ENCODE data around the gene NSD2. TPM values are rescaled to one million over a fixed set of nuclear protein-coding genes. Genes with fewer than 3 reads are reported as not detected.
"Not testable (repeated sequence)": the region's sequence is repeated elsewhere in the genome, so short reads cannot be mapped to it uniquely, and the experiment has no call there.

The NSD2 gene
- total RNA-seq, 1 experiment from 2014 or later = 77.4 TPM

DNA sequence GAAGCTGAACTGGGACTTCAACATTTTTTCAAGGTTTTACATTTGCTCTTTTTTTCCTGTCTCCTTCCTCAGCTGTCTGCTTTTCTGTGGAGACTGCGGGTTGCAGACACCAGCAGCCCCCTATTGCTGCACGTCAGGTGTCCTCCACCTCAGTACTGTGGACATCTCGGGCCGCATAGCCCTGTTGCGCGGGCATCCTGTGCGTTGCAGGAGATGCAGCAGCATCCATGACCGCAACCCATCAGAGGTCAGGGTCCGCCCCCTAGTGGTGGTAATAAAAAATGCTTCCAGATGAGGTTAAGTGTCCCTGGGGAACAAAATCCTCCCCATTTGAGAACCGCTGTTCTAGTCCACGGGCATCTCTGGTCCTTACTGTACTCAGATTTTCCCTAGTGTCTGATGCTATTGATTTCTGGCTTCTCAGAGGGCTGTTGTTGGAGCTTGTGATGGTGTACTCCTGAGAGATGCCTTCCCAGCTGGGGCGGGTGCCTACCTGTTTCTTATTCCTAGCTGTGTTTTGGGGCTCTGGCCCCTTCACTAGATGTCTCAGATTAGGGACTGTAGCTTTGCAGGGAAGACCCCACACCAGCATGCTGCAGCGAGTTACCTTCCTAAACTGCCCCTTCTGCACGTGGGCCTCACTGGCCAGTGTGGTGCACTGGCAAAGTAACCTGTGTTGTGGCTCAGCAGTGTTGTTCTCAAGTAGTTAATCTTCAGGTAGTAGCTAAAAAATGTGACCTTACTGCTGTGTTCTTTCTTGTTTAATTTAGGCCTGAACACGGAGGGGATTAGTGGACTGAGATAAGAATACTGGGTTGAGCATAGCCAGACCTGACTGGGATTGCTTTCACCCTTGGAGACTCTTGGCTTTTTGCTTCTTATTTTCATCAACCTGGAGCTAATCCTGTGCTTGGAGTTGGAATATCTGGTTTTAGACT lies 28.2 kb downstream of the NSD2 start:
- peak; percentile 81 for DNase-seq (ENCODE audit: low read depth)

DNA sequence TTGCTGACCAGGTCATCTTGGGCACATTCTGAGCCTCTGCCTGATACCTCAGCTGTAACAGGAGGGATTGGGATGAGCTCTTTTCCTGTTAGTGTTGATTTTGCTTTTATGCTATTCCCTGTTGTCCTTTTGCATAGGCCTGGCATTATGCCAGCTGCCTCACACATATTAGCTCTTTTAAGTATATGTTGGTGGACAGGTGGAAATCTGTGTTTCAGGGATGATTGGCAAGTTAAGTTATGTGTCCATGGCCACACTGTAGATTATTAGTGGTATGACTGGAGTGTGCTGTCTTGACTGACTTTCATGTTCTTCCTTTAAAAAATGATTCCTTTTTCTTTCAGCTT lies 28.9 kb downstream of the NSD2 start:
- DNase-seq (ENCODE audit: low read depth) = no peak

DNA sequence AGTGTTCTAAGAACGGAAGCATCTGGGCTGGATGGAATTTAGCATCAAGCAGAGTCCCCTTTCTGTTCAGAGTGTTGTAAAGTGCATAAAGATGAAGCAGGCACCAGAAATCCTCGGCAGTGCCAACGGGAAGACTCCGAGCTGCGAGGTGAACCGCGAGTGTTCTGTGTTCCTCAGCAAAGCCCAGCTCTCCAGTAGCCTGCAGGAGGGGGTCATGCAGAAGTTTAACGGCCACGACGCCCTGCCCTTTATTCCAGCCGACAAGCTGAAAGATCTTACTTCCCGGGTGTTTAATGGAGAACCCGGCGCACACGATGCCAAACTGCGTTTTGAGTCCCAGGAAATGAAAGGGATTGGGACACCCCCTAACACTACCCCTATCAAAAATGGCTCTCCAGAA lies 29.4 kb downstream of the NSD2 start:
- no peak for DNase-seq (ENCODE audit: low read depth)

DNA sequence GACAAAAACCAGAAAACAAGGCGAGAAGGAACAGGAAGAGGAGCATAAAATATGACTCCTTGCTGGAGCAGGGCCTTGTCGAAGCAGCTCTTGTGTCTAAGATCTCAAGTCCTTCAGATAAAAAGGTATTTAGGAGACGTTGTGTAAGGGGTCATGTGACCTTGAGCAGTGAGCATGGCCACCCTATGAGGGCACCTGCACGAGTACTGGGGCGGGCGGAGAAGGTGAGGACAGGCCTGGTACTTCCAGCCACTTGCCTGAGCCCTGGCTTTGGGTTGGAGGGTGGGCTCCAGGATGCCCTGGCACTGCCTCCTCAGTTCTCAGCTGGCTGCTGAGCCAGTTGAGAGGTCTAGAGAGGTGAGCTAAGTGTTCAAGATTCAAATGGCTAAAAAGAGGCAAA lies 29.9 kb downstream of the NSD2 start:
- DNase-seq (ENCODE audit: low read depth) = no peak

DNA sequence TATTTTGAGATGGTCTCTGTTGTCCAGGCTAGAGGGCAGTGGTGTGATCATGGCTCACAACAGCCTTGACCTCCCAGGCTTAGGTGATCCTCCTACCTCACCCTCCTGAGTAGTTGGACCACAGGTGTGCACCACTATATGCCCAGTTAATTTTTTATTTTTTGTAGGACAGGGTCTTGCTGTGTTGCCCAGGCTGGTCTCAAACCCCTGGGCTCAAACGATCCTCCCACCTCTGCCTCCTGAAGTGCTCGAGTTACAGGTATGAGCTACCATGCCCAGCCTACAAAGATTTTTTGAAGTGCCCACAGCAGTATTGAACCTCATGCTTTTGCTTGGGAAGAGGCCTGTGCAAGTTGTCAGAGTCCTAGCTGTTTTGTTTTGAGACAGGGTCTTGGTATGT lies 31.1 kb downstream of the NSD2 start:
- DNase-seq (ENCODE audit: low read depth) = no peak

DNA sequence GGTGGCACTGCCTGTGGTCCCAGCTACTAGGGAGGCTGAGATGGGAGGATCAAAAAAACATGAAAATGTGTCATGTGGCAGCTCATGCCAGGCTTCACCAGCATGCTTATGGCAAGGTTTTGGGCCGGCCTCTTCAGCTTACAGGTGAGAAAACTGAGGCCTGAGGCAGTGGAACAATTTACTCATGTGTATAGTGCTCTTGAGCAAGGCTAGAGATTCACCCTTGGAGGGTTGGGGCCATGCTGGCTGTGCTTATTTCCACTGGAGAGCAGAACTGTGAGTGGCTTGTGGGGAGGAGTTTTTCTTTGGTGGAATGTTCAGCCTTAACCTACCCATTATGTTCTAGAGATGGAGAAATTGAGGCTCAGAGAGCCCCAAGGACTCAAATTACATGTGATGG lies 31.8 kb downstream of the NSD2 start:
- no peak for DNase-seq (ENCODE audit: low read depth)

DNA sequence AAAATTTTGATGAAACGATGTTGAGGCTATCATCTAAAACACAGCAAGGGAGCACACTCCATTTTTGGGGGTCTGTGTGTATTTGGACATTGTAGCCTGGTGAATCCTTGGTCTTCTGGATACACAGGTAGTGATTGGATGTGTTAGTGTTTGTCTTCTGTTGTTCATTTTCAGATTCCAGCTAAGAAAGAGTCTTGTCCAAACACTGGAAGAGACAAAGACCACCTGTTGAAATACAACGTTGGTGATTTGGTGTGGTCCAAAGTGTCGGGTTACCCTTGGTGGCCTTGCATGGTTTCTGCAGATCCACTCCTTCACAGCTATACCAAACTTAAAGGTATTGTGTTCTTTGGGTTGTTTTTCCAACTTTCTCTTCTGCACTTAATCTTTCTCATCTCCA lies 32.8 kb downstream of the NSD2 start:
- DNase-seq (ENCODE audit: low read depth) = no peak

DNA sequence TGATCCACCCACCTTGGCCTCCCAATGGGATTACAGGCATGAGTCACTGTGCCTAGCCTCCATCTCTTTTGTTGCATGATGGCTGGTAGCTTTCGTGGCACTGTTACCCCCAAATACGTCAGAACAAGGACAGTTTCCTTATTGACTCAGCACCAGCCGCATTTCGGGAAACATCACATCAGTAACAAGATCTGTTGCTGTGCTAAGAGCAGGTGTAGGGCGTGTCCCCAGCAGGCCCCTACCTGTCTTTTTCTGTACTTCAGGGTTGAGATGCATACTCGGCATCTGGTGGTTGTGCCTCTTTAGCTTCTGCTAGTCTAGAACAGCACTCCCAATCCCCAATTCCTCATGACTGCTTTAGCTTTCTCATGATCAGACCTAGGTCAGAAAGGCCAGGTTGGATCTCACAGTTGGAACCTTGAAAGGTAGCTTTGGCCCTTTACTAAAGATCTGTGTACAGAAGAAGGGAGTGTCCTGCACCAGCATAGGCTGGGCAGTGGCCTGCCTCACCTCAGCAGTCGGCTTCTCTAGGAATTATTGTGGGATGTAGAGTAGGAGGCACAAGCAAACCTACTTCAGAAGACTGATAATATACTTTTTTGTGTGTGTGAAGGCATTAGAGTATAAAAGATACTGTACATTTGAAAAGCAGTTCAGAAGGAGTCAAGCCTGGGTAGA lies 36.8 kb downstream of the NSD2 start:
- no peak for DNase-seq (ENCODE audit: low read depth)

DNA sequence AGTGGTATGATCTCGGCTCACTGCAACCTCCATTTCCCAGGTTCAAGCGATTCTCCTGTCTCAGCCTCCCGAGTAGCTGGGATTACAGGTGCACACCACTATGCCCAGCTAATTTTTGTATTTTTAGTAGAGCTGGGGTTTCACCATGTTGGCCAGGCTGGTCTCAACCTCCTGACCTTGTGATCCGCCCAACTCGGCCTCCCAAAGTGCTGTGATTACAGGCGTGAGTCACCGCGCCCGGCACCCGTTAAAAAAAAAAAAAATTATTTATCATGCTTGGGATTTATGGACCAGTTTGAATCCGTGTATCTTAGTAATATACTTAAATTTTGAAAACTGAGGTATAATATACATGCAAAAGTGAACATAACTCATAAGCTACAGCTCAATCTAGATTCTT lies 38.5 kb downstream of the NSD2 start:
- DNase-seq (ENCODE audit: low read depth) = not testable (repeated sequence)

DNA sequence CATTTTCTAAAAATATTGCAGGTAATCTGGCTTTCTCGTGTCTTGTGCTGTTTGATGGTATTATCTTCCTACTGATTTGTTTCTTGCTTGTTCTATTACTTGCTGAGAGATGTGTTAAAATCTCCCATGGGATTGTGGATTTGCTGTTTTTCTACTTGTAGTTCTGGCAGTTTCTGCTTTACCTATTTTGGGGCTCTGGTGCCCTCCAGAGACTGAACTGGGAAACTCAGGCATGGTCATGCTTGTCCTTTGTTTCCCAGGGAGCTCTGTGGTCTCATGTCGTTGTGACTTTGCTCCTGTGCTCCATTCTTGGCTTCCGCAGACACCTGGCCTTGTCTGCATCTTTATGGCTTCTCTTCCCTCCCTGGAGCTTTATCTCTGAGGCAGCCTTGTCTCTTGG lies 39.5 kb downstream of the NSD2 start:
- DNase-seq (ENCODE audit: low read depth) = peak; percentile 73

DNA sequence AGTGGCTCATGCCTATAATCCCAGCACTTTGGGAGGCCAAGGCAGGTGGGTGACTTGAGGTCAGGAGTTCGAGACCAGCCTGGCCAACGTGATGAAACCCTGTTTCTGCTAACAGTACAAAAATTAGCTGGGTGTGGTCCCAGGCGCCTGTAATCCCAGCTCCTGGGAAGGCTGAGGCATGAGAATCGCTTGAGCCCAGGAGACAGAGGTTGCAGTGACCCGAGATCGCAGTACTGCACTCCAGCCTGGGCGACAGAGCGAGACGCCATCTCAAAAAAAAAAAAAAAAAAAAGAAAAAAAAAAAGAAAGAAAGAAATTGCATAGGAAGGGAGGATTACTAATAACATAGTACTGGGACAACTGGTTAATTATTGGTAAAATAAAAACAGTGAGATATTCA lies 40.1 kb downstream of the NSD2 start:
- not testable (repeated sequence) for DNase-seq (ENCODE audit: low read depth)

DNA sequence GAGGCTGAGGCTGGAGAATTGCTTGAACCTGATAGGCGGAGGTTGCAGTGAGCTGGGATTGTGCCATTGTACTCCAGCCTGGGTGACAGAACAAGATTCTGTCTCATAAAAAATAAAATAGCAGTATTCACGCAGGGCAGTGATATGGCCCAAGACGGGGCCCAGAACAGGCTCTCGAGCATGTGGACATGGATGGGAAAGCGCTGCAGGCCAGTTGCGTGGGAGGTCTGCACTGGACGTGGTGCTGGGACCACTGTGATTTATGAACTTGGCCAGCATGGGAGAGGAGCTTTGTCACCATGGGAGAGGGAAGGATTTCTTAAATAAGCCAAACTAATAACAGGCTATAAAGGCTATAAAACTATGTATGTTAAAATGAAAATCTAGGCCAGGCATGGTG lies 51.6 kb downstream of the NSD2 start:
- no peak for DNase-seq (ENCODE audit: low read depth)

DNA sequence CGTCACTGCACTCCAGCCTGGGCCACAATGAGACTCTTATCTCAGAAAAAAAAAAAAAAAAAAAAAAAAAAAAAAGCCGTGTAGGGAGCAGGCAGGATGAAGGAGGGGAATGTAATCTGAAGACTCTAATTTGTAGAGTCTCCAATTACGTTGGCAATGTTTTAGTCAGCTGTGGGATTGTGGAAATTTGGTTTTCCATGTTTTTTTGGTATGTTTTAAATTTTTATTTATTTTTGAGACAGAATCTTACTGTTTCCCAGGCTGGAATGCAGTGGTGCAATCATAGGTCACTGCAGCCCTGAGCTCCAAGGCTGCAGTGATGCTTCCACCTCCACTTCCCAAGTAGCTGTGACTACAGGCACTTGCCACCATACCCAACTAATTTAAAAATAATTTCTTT lies 56.5 kb downstream of the NSD2 start:
- peak; percentile 43 for DNase-seq (ENCODE audit: low read depth)

DNA sequence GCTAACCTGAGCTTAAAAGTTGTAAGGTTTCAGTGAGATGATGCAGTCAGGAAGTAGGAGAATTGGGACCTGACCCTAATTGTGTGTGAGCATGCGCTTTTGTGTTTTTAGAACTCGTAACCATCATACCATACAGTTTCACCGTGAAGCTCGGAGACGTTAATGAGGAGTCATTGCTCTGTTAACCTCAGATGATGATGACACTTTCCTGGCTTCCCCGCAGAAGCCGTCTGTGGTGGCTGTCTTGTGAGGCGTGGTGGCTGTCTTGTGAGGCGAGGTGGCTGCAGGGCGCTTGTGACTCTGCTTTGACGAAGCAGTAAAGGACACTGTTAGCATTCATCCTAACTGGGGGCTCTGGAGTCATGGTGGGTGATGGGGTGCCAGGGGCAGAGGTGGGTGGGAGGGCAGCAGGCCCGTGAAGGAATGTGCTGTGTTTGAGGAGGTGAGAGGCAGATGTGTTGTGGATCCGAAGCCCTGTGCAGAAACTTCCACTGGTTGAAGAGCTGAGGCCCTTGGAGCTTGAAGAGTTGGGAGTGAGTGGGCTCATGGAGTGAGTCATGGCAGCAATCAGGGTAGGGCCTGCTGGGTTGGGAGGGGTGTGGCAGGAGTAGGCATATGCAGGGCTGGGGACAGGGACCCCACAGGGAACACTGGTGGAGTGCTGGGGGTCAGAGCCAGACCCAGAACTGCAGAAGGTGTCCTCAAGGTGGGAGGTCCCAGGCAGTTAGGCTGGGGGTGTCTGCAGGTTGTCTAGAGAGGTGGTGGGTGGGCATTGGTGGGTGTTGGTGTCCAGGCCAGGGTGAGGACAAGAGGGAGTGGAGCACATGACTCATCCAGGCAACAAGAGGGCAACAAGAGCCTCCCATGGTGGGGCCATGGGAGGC lies 57.4 kb downstream of the NSD2 start:
- no peak for DNase-seq (ENCODE audit: low read depth)

DNA sequence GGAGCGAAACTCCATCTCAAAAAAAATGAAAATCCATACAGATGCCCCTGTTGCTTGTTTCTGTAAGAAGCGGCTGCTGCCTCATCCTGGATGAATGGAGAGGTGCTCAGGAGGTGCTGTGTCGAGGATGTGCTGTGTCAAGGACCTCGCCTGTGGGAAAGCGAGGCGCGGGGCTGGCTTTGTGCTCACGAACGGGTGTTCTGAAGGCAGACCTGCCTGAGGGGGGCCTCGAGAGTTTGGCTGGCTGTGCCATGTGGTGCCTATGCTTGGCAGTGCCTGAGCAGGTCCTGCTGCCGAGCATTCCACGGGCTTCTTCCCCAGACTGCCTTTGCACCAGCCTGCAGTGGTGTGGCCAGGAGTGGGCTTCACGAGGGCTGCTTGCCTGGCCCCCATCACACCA lies 61.5 kb downstream of the NSD2 start:
- DNase-seq (ENCODE audit: low read depth) = no peak

DNA sequence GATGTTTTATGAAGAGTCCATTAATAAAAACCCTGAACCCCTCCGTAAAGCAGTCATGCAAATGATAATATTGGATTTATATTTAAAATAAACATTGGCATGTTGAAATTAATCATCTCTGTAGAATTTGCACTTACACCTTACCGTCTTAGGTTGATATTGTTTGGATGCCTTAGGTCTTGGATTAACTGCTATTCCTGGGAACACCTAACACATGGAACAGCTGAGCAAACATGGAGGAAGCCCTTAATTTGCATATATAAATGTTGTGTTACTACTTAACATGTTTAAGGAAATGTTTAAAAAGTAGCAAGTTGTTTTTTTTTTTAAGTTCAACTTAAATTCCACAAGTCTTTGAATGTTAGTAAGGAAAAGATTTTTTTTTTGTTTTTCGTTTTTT lies 62.5 kb downstream of the NSD2 start:
- no peak for DNase-seq (ENCODE audit: low read depth)

DNA sequence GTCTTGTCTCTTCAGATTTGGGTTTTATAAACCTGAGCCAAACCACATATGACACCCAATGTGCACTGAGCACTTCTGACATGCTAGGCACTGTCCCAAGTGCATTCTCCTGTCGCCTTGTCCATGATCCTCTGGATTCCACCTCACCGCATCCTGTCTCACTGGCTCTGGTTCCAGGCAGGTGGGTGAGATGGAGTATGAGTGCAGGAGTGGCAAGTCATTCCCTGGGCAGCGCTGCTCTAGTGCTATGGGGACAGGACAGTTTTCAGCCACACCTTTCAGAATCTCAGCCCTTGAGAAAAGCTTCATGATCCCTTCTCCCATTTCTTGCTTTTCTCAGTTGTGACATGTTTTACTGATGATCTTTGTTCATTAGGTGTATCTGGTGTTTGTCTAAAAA lies 66.4 kb downstream of the NSD2 start:
- DNase-seq (ENCODE audit: low read depth) = no peak

DNA sequence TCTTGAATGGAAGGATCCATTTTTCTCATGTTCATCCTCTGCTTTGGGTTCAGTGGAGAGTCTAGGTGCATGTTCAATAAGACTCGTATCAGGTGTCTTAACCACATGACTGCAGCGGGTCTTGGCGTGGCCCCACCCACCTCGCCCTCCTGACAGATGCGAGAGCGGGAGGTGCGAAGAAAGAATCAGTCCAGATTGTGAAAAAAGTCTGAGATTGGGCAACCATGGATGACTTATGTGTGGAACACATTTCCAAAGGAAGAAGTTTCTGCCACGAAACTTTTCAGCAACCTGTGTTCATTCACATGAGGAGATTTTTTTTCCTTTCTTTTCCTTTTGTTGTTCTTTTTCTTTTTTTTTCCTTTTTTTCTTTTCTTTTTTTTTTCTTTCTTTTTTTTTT lies 66.8 kb downstream of the NSD2 start:
- DNase-seq (ENCODE audit: low read depth) = no peak

DNA sequence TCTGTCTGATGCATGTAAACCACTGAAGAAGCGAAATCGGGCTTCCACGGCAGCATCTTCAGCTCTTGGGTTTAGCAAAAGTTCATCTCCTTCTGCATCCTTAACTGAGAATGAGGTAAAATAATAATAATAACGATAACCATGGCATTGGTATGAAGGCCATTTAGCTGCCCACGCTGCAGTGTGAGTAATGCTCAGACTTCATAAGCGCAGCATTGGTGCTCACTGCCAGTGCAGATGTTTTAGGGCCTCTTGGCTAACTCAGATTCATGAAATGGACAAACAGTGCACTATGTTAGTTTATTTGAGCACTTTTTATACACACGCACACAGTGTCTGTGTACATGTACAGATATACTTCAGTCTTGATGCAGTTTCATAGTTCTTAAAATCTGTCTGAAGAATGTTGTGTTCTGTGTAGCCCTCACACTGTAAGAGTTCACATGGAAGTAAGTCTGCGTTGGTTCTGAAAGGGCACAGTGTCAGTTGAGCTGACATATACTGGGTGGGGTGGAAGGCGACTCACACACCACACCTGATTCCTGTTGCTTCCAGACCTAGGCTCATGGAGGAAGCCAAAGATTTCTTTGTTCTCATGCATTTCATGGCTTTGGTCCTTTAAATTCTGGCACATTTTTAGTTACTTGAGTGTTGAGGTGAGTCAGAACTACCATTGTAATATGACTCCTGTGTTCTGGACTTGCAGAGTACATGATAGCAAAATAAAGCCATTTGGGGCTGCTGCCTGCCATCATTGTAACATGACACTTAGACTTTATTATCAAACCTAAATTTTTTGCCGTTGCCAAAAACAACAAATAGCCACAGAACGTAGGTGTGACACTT lies 68.7 kb downstream of the NSD2 start:
- DNase-seq (ENCODE audit: low read depth) = peak; percentile 92

DNA sequence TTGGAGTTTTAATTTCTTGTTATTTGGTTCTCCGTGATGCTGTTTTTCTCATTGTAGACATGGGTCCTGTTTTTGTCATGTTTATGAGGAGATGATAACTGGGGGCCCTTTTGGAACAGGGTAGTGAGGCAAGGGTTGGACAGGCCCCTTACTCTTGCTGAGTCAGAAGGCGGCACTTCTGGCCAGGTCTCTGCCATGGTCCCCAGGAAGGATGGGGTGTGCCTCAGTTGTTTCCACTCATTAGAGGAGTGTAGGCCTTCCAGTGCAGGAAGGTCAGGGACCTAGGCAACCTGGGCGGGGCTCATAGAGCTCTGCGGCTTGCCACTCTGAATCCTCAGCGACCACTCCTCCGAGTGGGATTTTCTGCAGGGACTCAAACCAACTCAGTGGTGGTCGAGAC lies 69.4 kb downstream of the NSD2 start:
- DNase-seq (ENCODE audit: low read depth) = no peak

DNA sequence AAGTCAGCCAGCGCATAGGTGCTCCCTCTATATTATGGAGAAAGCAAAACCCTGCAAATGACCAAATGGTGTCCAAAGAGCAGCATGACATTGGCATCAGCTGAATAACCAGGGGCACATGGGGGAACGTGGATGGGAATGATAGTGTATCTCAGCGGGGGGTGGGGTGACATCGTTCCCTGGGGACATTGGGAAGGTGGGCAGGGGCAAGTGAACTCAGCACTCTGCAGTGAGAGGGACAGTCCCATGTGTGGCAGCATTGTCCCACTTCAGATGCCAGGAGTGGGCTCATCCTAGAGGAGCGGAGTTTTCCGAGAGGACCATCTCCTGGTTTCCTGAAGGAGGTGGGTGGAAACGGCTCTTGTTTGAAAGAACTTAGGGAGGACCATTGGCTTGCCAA lies 72.7 kb downstream of the NSD2 start:
- no peak for DNase-seq (ENCODE audit: low read depth)

Data from LHCN-M2 (cell line).